Measurements from ENCODE around the gene RBBP5. TPM values are rescaled to one million over a fixed set of nuclear protein-coding genes. Genes with fewer than 3 reads are reported as not detected.
A peak's percentile ranks its signal among the peaks of the same experiment; 100 is the strongest.
"Not testable (repeated sequence)": the region's sequence is repeated elsewhere in the genome, so short reads cannot be mapped to it uniquely, and the experiment has no call there.

The RBBP5 gene
- total RNA-seq, 1 donor from 2014 or later = 10.6 TPM

GRCh38 chr1:205161076-205161475 lies 39.3 kb upstream of the RBBP5 start:
- no peak for DNase-seq (ENCODE audit: low read depth)
- H3K4me3 ChIP-seq (ENCODE audit: low read depth, low read length) = no peak overlapping the region
- TF ChIP-seq, protein P1, sequence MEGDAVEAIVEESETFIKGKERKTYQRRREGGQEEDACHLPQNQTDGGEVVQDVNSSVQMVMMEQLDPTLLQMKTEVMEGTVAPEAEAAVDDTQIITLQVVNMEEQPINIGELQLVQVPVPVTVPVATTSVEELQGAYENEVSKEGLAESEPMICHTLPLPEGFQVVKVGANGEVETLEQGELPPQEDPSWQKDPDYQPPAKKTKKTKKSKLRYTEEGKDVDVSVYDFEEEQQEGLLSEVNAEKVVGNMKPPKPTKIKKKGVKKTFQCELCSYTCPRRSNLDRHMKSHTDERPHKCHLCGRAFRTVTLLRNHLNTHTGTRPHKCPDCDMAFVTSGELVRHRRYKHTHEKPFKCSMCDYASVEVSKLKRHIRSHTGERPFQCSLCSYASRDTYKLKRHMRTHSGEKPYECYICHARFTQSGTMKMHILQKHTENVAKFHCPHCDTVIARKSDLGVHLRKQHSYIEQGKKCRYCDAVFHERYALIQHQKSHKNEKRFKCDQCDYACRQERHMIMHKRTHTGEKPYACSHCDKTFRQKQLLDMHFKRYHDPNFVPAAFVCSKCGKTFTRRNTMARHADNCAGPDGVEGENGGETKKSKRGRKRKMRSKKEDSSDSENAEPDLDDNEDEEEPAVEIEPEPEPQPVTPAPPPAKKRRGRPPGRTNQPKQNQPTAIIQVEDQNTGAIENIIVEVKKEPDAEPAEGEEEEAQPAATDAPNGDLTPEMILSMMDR (conservative IDR thresholded peaks at IDR 0.05; ENCODE audit: low read depth, low read length) = no peak

GRCh38 chr1:205158048-205158616 lies 36.4 kb upstream of the RBBP5 start:
- DNase-seq (ENCODE audit: low read depth) = no peak
- no peak overlapping the region for H3K4me3 ChIP-seq (ENCODE audit: low read depth, low read length)
- TF ChIP-seq, protein P1 (conservative IDR thresholded peaks at IDR 0.05; ENCODE audit: low read depth, low read length) = no peak

- not testable (repeated sequence) for H3K4me3 ChIP-seq (ENCODE audit: low read depth, low read length); DNase-seq (ENCODE audit: low read depth)
Observed at GRCh38 chr1:205155665-205156377, 34.0 kb upstream of the RBBP5 start.

GRCh38 chr1:205152505-205152904 lies 30.7 kb upstream of the RBBP5 start:
- no peak for DNase-seq (ENCODE audit: low read depth)
- TF ChIP-seq, protein P1 (conservative IDR thresholded peaks at IDR 0.05; ENCODE audit: low read depth, low read length) = no peak

DNA sequence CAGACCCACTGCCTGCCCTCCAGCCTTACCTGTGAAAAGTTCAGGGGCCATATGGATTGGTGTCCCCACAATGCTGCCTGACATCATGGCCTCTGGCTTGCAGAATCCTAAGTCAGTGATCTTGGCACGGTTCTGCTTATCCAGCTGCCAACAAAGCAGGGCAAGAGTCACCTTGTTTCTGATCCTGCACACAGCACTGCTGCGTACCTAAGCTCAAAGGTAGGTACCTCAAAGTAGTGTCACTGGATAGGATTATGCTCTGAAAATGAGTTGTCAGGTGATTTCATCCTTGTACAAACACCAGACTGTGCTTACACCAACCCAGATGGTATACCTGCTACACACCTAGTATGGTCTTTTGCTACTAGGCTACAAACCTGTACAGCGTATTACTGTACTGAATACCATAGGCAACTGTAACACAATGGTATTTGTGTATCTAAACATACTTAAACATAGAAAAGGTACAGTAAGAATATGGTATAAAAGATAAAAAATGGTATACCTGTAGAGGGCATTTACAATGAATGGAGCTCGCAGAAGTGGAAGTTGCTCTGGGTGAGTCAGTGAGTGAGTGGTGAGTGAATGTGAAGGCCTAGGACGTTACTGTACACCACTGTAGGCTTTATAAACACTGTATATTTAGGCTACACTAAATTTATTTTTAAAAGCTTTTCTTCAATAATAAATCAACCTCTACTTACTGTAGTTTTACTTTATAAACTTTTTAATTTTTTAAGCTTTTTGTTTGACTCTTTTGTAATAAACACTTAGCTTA lies 29.1 kb upstream of the RBBP5 start:
- no peak for DNase-seq (ENCODE audit: low read depth)
- H3K4me3 ChIP-seq (ENCODE audit: low read depth, low read length) = no peak overlapping the region
- TF ChIP-seq, protein P1 (conservative IDR thresholded peaks at IDR 0.05; ENCODE audit: low read depth, low read length) = no peak

More at GRCh38 chr1:205152505-205152904, 30.7 kb upstream of the RBBP5 start:
- H3K4me3 ChIP-seq (ENCODE audit: low read depth, low read length) = no peak overlapping the region

GRCh38 chr1:205147191-205147835 lies 25.5 kb upstream of the RBBP5 start:
- peak; percentile 68 for DNase-seq (ENCODE audit: low read depth)
- no peak overlapping the region for H3K4me3 ChIP-seq (ENCODE audit: low read depth, low read length)
- TF ChIP-seq, protein P1 (conservative IDR thresholded peaks at IDR 0.05; ENCODE audit: low read depth, low read length) = no peak

- TF ChIP-seq, protein P1 (conservative IDR thresholded peaks at IDR 0.05; ENCODE audit: low read depth, low read length) = no peak
- H3K4me3 ChIP-seq (ENCODE audit: low read depth, low read length) = no peak overlapping the region
- no peak for DNase-seq (ENCODE audit: low read depth)
Observed at GRCh38 chr1:205144751-205145150, 23.0 kb upstream of the RBBP5 start.

Data from epithelial cell of proximal tubule (primary cell).